D721Med (cell line): ENCODE data around the gene PLA2G12A.

Experiments
- DNase-seq: peaks from one replicate; pipeline ENCODE4 v3.0.0; 2011; ENCODE audit warnings: low spot score; ENCODE audit not compliant: insufficient read length
- FAIRE-seq: peaks from 2 replicates; lab custom pipeline; 2011; peaks lifted over from hg19 to GRCh38; lab: Jason Lieb, UNC
- TF ChIP-seq, protein P1 (sequence below): IDR thresholded peaks from 2 replicates; pipeline ENCODE4 v1.5.1; 2012; ENCODE audit warnings: mild to moderate bottlenecking, control low read depth; ENCODE audit not compliant: insufficient read depth; ENCODE audit errors: missing control alignments

Gene PLA2G12A

DNA sequence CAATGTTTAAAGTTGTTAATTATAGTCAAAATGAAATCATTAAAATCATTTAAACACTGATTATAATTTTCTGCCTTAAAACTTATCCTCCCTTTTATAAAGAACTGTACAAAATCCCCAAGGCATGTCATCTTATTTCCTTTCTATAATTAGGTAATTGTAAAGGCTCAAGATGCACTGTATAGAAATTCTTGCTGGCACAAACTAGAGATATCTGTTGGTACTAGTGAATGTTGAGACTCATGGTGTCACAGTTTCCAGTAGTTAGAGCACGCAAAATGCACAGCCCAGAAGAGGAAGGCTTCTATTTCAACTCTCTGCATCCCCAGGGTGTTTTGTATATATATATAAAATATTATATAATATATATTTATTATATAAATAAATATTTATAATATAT lies 22.7 kb upstream of the PLA2G12A start:
- no peak for DNase-seq
- FAIRE-seq = no peak
- TF ChIP-seq, protein P1, sequence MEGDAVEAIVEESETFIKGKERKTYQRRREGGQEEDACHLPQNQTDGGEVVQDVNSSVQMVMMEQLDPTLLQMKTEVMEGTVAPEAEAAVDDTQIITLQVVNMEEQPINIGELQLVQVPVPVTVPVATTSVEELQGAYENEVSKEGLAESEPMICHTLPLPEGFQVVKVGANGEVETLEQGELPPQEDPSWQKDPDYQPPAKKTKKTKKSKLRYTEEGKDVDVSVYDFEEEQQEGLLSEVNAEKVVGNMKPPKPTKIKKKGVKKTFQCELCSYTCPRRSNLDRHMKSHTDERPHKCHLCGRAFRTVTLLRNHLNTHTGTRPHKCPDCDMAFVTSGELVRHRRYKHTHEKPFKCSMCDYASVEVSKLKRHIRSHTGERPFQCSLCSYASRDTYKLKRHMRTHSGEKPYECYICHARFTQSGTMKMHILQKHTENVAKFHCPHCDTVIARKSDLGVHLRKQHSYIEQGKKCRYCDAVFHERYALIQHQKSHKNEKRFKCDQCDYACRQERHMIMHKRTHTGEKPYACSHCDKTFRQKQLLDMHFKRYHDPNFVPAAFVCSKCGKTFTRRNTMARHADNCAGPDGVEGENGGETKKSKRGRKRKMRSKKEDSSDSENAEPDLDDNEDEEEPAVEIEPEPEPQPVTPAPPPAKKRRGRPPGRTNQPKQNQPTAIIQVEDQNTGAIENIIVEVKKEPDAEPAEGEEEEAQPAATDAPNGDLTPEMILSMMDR = no peak

DNA sequence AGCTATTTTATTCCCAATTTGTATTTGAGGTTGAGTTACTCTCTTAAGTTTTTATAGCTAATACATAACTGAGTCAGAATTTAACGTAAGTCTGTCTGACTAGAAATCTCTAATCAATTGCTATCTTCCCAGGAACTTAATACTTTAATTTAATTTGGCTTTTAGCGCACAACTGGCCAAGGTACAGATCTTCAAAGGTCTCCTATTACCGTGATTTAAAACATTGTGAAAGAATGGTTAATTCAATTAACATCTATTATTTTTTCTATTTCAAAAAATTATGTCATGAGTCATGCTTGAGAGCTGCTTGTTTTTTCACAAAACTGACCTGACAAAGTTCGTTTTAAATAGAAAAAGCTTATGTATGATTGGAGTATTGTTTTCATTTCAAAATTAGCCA lies 22.0 kb upstream of the PLA2G12A start:
- FAIRE-seq (no peak), DNase-seq (no peak)
- TF ChIP-seq, protein P1 = no peak

GRCh38 chr4:109750652-109751244 lies 20.9 kb upstream of the PLA2G12A start:
- DNase-seq (no peak), FAIRE-seq (no peak)

DNA sequence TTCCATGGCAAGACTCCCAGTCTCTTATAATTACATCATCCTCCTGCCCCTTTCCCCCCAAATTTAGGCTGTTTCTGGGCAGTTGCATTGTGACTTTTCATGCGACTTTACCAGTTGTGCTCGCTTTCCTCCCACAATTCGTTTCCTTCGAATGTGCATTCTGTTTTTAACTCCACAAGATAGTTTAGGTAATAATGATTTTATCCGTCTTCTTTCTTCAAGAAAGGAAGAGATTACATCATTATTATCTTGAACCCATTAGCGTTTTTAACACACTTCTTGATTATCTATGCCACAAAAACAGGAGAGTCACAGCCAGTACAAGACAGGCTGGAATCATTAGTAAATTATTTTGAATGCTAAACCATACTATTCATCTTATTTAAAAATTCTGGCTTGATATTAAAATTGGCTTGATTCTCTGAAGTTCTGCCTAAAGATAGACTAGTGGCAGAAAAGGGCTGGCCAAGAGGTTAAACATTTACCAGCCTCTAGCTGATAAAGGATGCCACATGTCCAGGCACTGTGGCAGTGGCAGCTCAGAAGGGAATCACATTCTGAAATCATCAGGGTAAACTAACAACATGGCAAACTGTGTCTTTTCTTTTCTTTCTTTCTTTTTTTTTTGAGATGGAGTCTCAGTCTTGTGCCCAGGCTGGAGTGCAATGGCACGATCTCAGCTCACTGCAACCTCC lies 19.7 kb upstream of the PLA2G12A start:
- TF ChIP-seq, protein P1 = no peak
- FAIRE-seq = no peak

More at GRCh38 chr4:109750652-109751244, 20.9 kb upstream of the PLA2G12A start:
- TF ChIP-seq, protein P1 = no peak

DNA sequence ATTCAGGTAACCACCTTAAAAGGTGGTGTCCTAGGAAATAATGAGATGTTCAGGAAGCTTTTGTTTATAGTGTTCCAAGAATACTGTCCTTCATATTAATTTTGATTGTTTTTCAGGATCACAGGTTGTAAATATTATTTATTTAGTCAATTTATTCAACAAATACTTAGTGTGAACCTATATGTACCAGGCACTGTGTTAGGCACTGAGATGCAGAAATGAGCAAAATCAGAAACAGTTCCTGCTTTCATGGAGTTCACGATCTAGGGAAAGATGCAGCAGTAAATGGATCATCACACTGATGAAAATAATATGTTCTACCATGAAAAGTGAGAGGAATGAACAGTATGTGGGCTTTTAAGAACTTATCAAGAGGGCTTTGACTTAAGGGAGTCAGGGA lies 18.2 kb upstream of the PLA2G12A start:
- TF ChIP-seq, protein P1 = no peak
- FAIRE-seq (no peak), DNase-seq (no peak)

More for the DNA sequence above, 19.7 kb upstream of the PLA2G12A start:
- DNase-seq = no peak

- DNase-seq (no peak), FAIRE-seq (no peak)
- TF ChIP-seq, protein P1 = no peak
Observed at GRCh38 chr4:109746728-109747127, 16.9 kb upstream of the PLA2G12A start.

DNA sequence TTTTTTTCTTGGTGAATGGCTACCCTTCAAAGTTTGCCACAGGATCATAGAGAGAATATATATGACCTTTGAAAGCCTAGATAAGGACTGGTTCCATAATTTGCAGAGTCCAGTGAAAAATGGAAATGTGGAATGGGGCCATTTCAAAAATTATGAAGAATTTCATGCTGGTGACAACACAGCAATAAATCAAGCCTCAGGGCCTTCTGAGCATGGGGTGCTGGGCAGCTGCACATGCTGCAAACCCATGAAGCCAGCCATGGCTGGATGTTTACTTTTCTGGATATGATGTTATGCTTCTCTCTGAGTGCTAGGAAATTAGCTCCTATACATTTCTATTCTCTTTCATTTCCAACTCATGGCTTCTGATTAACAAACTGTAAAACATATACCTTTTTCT lies 16.0 kb upstream of the PLA2G12A start:
- no peak for FAIRE-seq
- TF ChIP-seq, protein P1 = no peak
- DNase-seq = no peak
